HAP-1 (cell line): ENCODE measurements around the gene ACTR8.
"Not testable (repeated sequence)": the region's sequence is repeated elsewhere in the genome, so short reads cannot be mapped to it uniquely, and the experiment has no call there.

Experiments
- DNase-seq, 2 experiments: peaks; one replicate each; pipeline ENCODE4 v3.0.0-alpha.2; 2016 to 2020; ENCODE audit warnings: low spot score in 2 of 2
- H3K27me3 ChIP-seq: fragments of 250-450 bp; sonication (Bioruptor Pico); 2 replicates; pipeline ENCODE4 v1.5.1; 2020; ENCODE audit warnings: low read depth, mild to moderate bottlenecking, moderate library complexity
- H3K36me3 ChIP-seq: fragments of 250-450 bp; sonication (Bioruptor Pico); replicated peaks from 2 replicates; pipeline ENCODE4 v1.5.1; 2020; ENCODE audit warnings: mild to moderate bottlenecking
- H3K4me1 ChIP-seq: fragments of 250-450 bp; sonication (Bioruptor Pico); 2 replicates; pipeline ENCODE4 v1.5.1; 2020; ENCODE audit warnings: mild to moderate bottlenecking
- H3K4me3 ChIP-seq: fragments of 250-450 bp; sonication (Bioruptor Pico); 2 replicates; pipeline ENCODE4 v1.5.1; 2020; ENCODE audit warnings: mild to moderate bottlenecking, moderate library complexity
- H3K9me3 ChIP-seq: fragments of 250-450 bp; sonication (Bioruptor Pico); 2 replicates; pipeline ENCODE4 v1.5.1; 2020; ENCODE audit warnings: mild to moderate bottlenecking, moderate library complexity
- in situ Hi-C: fragments of 300-500 bp; cut with MboI; formaldehyde crosslinking; loops from 3 replicates; pipeline ENCODE4 v1.14.3; 2020; ENCODE audit warnings: low sequenced_read_pairs, inconsistent platforms, mixed read lengths

The ACTR8 gene, protein sequence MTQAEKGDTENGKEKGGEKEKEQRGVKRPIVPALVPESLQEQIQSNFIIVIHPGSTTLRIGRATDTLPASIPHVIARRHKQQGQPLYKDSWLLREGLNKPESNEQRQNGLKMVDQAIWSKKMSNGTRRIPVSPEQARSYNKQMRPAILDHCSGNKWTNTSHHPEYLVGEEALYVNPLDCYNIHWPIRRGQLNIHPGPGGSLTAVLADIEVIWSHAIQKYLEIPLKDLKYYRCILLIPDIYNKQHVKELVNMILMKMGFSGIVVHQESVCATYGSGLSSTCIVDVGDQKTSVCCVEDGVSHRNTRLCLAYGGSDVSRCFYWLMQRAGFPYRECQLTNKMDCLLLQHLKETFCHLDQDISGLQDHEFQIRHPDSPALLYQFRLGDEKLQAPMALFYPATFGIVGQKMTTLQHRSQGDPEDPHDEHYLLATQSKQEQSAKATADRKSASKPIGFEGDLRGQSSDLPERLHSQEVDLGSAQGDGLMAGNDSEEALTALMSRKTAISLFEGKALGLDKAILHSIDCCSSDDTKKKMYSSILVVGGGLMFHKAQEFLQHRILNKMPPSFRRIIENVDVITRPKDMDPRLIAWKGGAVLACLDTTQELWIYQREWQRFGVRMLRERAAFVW

DNA sequence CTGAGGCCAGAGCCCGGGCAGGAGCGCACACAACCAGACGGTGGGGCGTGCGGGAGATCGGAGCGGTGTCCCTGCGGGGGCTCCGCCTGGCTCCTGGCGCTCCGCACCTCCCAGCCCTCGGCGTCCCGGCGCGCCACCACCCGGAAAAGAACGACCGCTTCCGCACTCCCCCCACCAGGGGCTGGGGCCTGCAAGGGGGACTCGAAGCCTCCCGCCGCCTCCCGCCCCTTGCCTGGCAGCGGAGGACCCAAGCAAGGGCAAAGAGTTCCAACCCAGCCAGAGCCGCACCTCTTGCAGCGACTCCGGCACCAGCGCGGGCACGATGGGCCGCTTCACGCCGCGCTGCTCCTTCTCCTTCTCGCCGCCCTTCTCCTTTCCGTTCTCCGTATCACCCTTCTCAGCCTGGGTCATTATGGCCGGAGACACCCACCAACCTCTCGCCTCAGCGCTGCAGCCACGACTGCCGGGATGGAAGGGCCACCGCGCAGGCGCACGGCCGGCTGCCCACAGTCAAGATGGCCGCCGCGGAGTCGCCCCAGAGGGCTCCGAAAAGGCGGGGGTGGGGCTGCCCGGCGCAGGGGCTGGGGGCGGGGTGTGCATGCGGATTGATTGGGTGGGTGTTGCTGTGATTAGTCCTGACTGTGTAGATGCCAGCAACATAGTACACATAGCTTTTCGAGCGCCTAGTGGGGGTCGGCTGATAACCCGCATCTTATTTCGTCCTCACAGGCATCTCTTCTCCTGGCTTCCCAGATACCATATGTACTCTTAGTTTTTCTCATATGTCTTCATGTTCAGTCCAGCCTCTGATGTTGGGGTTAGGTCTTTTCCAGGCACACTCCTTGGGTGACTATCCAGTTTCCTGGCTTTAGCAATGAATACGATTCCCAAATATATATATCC is at the start of gene ACTR8:
TSS of gene ACTR8 (minus strand) at position 462 of the 903 bp plus-strand sequence. CDS start at position 411, 51 bp downstream.
- Histone ChIP-seq H3K27me3 (no peaks in the 10 kb centered on the region), H3K4me1 (peaks cover 10% of the 10 kb centered on the region), H3K9me3 (no peaks in the 10 kb centered on the region), H3K36me3 (peaks cover 41% of the 10 kb centered on the region), H3K4me3 (peak within 1 kb of the TSS; percentile 62)
- in situ Hi-C loops = no loop called here
- peak; percentile 88 to 90 for DNase-seq

DNA sequence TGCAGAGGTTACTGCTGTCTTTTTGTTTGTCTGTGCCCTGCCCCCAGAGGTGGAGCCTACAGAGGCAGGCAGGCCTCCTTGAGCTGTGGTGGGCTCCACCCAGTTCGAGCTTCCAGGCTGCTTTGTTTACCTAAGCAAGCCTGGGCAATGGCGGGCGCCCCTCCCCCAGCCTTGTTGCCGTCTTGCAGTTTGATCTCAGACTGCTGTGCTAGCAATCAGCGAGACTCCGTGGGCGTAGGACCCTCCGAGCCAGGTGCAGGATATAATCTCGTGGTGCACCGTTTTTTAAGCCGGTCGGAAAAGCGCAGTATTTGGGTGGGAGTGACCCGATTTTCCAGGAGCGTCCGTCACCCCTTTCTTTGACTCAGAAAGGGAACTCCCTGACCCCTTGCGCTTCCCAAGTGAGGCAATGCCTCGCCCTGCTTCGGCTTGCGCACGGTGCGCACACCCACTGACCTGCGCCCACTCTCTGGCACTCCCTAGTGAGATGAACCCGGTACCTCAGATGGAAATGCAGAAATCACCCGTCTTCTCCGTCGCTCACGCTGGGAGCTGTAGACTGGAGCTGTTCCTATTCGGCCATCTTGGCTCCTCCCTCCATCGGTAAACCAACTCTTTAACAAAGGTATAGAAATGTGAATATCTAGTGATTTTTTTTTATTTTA is 45.4 kb upstream of the ACTR8 start:
- in situ Hi-C loops = loop anchor here (25.0 kb wide), 2 partner anchors 435 to 910 kb away; no protein-coding TSS in a partner anchor

DNA sequence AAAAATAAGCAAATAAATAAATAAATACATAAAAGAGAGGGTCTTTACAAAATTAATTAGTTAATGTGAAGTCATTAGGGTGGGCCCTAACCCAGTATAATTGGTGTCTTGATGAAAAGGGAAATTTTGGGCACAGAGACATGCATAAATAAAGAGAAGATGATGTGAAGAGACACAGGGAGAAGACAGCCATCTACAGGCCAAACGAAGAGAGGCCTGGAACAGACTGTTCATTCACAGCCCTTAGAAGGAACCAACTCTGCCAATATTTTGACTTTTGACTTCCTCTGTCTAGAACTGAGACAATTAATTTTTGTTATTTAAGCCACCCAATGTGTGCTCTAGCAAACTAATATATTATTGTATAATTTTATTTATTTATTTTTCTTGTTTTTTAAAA is 39.3 kb upstream of the ACTR8 start:
- Histone ChIP-seq H3K36me3 (no peaks in the 10 kb centered on the region), H3K27me3 (peaks cover 6% of the 10 kb centered on the region)

More for the DNA sequence above, 45.4 kb upstream of the ACTR8 start:
- not testable (repeated sequence) for H3K9me3 ChIP-seq, H3K4me3 ChIP-seq, H3K27me3 ChIP-seq, H3K4me1 ChIP-seq, H3K36me3 ChIP-seq
- DNase-seq = peak in 1 of 2 experiments; percentile 54

DNA sequence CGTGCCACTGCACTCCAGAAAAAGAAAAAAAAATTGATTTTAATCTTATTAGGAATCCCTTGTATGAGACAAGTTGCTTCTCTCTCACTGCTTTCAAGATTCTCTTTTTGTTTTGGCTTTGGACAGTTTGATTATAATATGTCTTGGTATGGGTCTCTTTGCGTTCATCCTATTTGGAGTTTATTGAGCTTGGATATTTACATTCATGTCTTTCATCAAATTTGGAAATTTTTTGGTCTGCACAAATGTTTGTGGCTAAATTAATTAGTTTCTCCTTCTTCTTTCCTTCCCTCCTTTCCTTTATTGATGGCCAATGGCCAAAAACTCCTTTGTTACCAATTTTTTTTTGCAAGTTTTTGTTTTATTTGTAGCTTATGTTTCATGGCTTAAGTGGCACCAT is 37.8 kb upstream of the ACTR8 start:
- no peak overlapping the region for H3K4me3 ChIP-seq
- H3K9me3 ChIP-seq = no peaks in the 10 kb centered on the region
- in situ Hi-C loops = no loop called here
- peaks cover 15% of the 10 kb centered on the region for H3K27me3 ChIP-seq
- H3K36me3 ChIP-seq = no peaks in the 10 kb centered on the region
- H3K4me1 ChIP-seq = no peaks in the 10 kb centered on the region
- no peak for DNase-seq

More for the DNA sequence above, 39.3 kb upstream of the ACTR8 start:
- DNase-seq = no peak
- no peaks in the 10 kb centered on the region for H3K9me3 ChIP-seq
- no peak overlapping the region for H3K4me3 ChIP-seq
- H3K4me1 ChIP-seq = no peaks in the 10 kb centered on the region
- in situ Hi-C loops = no loop called here

DNA sequence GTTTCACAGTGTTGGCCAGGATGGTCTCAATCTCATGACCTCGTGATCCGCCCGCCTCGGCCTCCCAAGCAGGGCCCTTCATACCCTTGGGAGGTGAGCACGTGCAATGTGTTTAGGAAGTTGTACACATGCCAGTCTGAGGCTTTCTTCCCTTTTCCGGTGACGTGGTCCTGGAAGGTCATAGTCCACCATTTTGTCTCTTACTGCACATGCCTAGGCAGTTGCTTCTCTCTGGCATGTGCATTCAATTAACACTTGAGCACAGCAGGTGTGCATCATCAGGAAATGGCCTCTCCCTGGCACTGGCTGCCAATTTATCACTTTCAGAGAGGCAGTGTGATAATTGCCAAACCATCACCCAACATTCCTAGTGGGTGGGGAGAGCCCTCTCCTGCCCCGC is 31.4 kb upstream of the ACTR8 start:
- Histone ChIP-seq H3K27me3 (peaks cover 28% of the 10 kb centered on the region), H3K4me1 (no peaks in the 10 kb centered on the region), H3K9me3 (no peaks in the 10 kb centered on the region), H3K36me3 (no peaks in the 10 kb centered on the region), H3K4me3 (no peak overlapping the region)
- DNase-seq = no peak
- in situ Hi-C loops = no loop called here

DNA sequence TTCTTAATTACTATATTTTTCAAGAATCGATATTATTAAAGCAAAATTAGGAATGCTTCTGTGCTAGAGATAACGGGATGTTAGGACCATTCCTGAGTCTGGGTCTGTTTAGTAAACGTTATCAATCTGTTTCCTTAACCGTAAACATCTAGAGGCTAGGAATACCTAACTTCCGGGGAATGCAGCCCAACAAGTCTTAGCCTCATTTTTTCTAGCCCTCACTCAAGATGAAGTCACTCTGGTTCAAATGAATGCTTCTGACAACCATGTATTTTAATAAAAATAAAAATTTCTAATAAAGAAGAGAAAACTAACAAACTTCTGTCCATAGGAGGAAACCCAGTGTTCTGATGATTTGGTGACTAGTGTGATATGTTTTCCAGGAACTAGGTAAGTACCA is 20.8 kb upstream of the ACTR8 start:
- no peaks in the 10 kb centered on the region for H3K36me3 ChIP-seq
- no peak for DNase-seq
- in situ Hi-C loops = no loop called here
- H3K4me1 ChIP-seq = no peaks in the 10 kb centered on the region
- H3K9me3 ChIP-seq = peaks cover 2% of the 10 kb centered on the region; the same call in 1 of the 2 replicates
- peaks cover 16% of the 10 kb centered on the region for H3K27me3 ChIP-seq
- H3K4me3 ChIP-seq = no peak overlapping the region

DNA sequence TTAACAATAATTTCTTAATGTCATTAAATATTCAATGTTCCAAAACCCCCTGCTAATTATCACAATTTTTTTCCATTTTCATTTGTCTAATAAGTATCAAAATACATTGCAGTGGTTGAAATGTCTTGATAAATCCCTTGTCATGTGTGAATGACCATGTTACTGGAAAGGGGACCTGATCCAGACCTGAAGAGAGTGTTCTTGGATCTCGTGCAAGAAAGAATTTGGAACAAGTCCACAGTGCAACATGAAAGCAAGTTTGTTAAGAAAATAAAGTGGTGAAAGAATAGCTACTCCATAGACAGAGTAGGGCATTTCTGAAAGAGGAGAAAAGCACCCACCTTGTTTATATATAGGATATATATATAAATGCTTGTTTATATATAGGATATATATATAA is 20.1 kb upstream of the ACTR8 start:
- no peak overlapping the region for H3K4me3 ChIP-seq
- no peaks in the 10 kb centered on the region for H3K36me3 ChIP-seq
- peaks cover 2% of the 10 kb centered on the region; the same call in 1 of the 2 replicates for H3K9me3 ChIP-seq
- in situ Hi-C loops = no loop called here
- H3K27me3 ChIP-seq = peaks cover 16% of the 10 kb centered on the region
- DNase-seq = no peak
- H3K4me1 ChIP-seq = no peaks in the 10 kb centered on the region

DNA sequence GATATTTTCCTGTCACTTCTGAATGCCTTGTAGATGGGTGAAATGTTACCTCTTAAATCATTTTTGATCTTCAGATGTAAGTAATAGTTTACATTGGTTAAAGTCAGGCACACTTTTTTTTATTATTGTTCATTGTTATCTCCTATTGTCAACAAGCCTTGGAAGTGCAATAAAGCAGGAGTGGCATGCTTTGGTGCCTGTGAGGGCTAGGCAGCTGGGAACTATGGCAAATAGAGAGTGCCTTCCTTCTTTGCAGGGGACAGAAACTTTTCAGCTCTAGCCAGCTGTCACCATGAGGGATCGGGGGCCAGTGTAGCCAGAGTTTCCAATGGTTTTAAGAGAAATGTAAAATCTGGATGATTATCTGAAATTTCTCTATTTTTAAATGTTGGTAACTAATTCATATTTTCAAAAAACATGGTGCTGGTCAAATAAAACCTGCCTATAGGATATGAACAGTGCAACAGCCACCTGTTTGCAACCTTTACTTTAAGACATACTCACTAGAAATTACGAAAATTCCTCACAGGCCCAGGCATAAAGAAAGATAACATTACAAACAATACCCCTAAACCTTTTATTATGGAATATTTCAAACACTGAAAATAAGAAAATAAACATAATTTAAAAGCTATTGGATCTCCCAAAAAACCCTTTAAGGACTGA is 18.8 kb upstream of the ACTR8 start:
- H3K4me1 ChIP-seq = no peaks in the 10 kb centered on the region
- no peak for DNase-seq
- H3K36me3 ChIP-seq = no peaks in the 10 kb centered on the region
- H3K9me3 ChIP-seq = no peaks in the 10 kb centered on the region
- in situ Hi-C loops = no loop called here
- H3K27me3 ChIP-seq = peaks cover 15% of the 10 kb centered on the region
- H3K4me3 ChIP-seq = no peak overlapping the region

DNA sequence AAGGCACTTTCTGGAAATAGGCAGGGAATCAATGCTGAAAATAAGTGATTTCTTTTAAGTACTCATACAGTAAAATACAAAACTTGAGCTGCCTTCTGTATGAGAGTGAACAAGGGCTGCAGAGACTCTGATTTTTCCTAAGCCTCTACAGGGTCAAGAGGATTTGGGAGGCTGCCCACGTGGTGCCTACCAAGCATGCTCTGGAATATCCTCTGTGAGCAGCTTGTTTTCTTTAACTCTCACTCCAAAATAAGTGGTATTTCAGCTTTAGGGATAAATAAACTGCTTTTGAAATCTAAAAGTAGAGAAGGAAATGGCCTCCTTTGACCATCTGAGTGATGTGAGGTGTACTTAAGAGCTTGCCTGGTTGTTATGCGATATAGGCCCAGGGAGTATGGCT is 17.8 kb upstream of the ACTR8 start:
- Histone ChIP-seq H3K4me3 (no peak overlapping the region), H3K4me1 (no peaks in the 10 kb centered on the region), H3K36me3 (no peaks in the 10 kb centered on the region), H3K9me3 (no peaks in the 10 kb centered on the region), H3K27me3 (peaks cover 17% of the 10 kb centered on the region)
- DNase-seq = no peak
- in situ Hi-C loops = no loop called here

DNA sequence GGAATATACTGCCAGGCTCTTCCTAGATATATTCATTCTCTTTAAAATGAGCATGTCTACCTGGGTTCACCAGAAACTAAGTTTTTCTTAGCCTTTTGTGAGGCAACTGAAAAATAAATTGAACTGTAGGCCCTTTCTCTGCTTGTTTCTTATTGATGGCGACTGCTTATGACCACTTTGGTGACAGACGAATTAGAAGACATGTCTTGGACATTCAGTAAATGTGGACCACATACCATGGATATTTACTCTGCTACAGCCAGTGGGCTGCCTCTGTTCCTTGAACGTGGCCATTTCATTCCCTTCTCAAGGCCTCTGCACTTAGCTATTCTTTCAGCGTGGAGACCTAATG is 10.3 kb upstream of the ACTR8 start:
- H3K27me3 ChIP-seq = peaks cover 6% of the 10 kb centered on the region
- no peak for DNase-seq
- H3K9me3 ChIP-seq = no peaks in the 10 kb centered on the region
- peaks cover 18% of the 10 kb centered on the region for H3K36me3 ChIP-seq
- H3K4me3 ChIP-seq = peak overlapping the region; percentile 80
- peaks cover 16% of the 10 kb centered on the region for H3K4me1 ChIP-seq
- in situ Hi-C loops = no loop called here

DNA sequence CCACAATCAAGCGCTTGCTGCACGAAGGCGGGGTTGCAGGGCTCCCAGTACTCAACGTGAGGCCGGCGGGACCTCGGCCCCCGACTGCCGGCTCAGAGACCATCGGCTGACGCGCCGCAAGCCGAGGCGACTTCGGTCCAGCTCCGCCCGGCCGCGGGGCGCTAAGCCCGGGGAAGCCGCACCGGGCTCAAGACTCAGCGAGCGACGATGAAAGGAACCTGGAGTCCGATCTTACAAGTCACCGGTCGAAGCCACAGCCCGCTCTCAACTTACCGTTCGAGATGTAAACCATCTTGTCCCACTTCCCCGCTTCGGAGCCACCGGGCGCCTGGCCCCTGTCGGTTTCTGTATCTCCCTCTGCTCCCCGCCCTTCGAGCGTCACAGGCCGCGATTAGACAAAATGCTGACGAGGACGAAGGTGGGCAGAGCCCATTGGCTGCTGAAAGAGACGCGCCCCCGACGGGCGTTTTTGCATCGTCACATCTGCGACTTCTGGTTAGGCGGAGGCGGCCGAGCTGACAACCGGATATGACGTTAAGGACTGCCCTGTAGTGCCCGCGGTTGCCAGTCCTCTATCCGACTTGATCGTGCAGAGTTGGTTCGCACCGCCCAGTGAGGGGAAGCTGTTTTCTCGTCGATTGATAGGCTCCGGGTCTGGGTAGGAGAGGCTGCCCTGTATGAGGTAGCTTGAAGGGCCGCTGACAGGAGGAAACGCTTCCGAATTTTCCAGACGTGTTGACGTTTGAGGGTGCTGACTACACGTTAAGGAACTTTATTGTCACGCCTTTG is 9.7 kb upstream of the ACTR8 start, which contains the start of gene SELENOK:
TSS of gene SELENOK (minus strand) at position 363 of the 789 bp plus-strand sequence.
- peak; percentile 97 for DNase-seq
- H3K4me1 ChIP-seq = peaks cover 16% of the 10 kb centered on the region
- peak within 1 kb of the TSS; percentile 80 for H3K4me3 ChIP-seq
- H3K9me3 ChIP-seq = no peaks in the 10 kb centered on the region
- peaks cover 2% of the 10 kb centered on the region; the same call in 1 of the 2 replicates for H3K27me3 ChIP-seq
- peaks cover 23% of the 10 kb centered on the region for H3K36me3 ChIP-seq
- in situ Hi-C loops = no loop called here

DNA sequence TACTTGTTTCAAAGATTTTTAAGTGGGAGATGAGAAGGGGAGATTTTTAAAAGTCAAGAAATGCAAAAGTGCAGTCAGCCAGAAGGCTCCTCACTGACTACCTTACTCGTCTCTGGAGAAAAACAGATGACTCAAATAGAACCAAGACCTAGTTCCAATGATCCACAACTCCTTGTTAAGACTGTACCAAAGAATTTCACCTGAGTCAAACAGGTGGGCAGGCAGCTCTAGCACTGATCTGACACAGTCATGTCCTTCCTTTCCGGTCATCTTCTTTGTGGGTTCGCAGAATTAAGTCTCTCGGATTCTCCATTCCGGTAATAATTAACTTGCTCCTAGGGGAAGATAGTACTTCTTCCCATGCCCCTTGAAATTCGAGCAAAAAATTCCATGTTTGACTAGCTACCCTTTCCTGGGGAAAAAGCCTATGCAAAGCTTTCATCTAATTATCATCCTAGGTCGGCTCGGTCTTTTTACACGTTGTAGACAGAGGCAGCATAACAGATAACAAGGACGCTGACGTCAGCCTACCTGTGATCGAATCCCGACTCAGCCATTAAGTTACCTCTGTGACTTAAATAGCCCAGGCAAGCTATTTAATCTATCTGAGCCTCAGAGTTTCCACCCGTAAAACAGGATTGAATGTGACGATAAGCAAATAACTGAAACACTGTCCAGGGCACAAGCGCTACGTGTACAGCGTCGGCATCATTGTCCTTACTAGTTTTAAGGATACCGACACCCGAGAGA is 8.9 kb upstream of the ACTR8 start:
- in situ Hi-C loops = no loop called here
- H3K27me3 ChIP-seq = 0 out of 2 replicates have a peak, but pooled peaks cover 2% of the 10 kb centered on the region
- peak in 1 of 2 experiments; percentile 32 for DNase-seq
- no peaks in the 10 kb centered on the region for H3K9me3 ChIP-seq
- peaks cover 30% of the 10 kb centered on the region for H3K36me3 ChIP-seq
- peaks cover 16% of the 10 kb centered on the region for H3K4me1 ChIP-seq
- H3K4me3 ChIP-seq = peak overlapping the region; percentile 80
